D721Med (cell line): Measurements from ENCODE around the gene PTX4.

ENCODE experiments used
- DNase-seq: peaks from one replicate; pipeline ENCODE4 v3.0.0; 2011; ENCODE audit warnings: low spot score; ENCODE audit not compliant: insufficient read length
- FAIRE-seq: peaks from 2 replicates; lab custom pipeline; 2011; peaks lifted over from hg19 to GRCh38; lab: Jason Lieb, UNC
- CTCF ChIP-seq: IDR thresholded peaks from 2 replicates; pipeline ENCODE4 v1.5.1; 2012; ENCODE audit warnings: mild to moderate bottlenecking, control low read depth; ENCODE audit not compliant: insufficient read depth; ENCODE audit errors: missing control alignments

Gene PTX4

DNA sequence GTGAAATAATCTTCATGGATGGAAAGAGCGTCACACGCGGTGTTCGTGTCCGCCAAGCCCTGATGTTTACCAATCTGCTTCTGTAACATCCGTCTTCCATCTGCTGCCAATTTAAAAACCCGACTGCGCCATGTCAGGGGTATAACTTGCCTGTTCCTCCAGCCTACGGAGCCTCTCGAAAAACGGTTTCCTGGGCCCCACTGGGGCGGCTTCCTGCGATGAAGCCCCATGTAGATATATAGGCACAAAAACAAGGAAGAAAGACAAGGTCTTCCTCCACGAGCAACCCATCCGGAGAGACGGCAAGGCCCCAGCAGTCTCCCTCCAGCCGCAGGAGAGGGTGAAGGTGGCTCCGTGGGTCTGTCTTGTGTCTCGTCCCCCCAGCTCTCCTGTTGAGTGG, at the start of gene PTX4:
Gene PTX4, minus strand, starts transcription at position 326 of the 400 bp plus-strand sequence. Its CDS starts 35 bp downstream, at position 291.
- TF ChIP-seq CTCF, result no peak
- DNase-seq (no peak), FAIRE-seq (no peak)

GRCh38 chr16:1537763-1538289, 49.1 kb upstream of the PTX4 start:
- DNase-seq (no peak), FAIRE-seq (no peak)
- no peak for TF ChIP-seq CTCF

DNA sequence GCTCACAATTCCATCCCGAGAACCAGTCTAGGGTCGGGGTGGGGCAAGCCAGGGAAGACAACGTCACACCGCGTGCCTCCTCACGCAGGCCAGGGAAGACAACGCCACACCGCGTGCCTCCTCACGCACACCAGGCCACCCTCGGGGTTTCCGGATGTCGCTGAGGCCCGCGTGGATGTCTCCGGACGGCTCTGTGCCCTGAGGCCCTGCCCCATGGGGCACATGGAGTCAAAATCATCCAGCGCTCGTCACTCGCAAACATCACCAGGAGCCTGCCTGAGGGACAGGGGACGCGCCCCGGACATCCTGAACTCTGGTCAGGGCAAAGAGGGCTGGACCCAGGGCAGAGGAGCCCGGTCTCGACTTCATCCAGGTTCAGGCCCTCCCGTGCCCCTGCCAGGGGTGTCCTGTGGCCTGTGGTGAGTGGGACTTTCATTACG, 48.4 kb upstream of the PTX4 start:
- FAIRE-seq (no peak), DNase-seq (no peak)
- TF ChIP-seq CTCF, result no peak

DNA sequence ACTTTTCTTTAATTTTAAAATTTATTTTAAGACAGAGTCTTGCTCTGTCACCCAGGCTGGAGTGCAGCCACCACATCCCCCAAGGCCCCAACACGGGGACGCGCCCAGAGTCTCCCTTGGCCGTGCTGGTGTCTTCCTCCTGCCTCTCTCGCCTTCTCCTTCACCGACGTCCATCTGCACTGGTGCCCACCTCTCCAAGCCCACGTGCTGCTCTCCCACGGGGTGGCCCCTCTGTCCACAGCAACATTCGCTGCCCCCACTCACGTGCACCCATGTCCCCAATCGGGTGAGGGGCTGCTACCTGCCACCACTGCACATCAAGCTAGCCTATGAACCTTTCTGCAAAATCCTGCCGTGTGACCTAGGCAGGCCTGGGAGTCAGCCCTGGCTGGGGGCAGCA, 47.9 kb upstream of the PTX4 start:
- no peak for FAIRE-seq
- no peak for TF ChIP-seq CTCF
- no peak for DNase-seq

- TF ChIP-seq CTCF, result no peak
- FAIRE-seq, result no peak
Observed at GRCh38 chr16:1535391-1536291, 46.9 kb upstream of the PTX4 start.

GRCh38 chr16:1534021-1535020, 45.6 kb upstream of the PTX4 start:
- DNase-seq (no peak), FAIRE-seq (no peak)
- TF ChIP-seq CTCF, result no peak

More at GRCh38 chr16:1535391-1536291, 46.9 kb upstream of the PTX4 start:
- DNase-seq, result no peak
